ENCODE data around the gene TBC1D16. TPM values are rescaled to one million over a fixed set of nuclear protein-coding genes. Genes with fewer than 3 reads are reported as not detected.

TBC1D16 gene
- total RNA-seq, 3 donors from 2014 or later (not counting 1 experiment from before 2014, with no cell fraction given), result 0.49 to 1.00 (median 0.65) TPM

DNA sequence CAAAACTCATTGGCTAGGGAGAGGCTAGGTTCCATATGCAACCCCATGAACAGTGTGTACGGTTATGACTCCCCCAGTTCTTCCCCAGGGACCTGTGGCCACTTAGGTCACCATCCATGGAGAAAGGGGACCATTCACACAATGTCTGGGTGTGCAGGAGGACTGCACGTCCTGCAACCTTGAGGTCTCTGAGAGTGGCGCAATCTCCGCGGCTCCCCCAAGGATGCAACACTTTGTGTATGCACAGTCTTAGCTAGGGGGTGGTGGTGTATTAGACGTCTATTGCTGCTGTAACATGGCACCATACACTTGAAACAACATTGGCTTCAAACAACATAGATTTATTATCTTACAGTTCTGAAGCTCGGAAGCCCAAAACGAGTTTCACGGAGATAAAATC is 130.8 kb downstream of the TBC1D16 start:
- Histone ChIP-seq H3K27me3 (ENCODE audit: control insufficient read depth, insufficient read depth, low read length) (no peaks in the 10 kb centered on the region), H3K9me3 (ENCODE audit: control insufficient read depth, insufficient read depth, low read length) (no peaks in the 10 kb centered on the region), H3K4me1 (ENCODE audit: control insufficient read depth, insufficient read depth, low read length) (no peaks in the 10 kb centered on the region), H3K36me3 (ENCODE audit: control insufficient read depth, insufficient read depth, low read length) (no peaks in the 10 kb centered on the region), H3K4me3 (ENCODE audit: low read length) (no peak overlapping the region), H3K27ac (ENCODE audit: low read length) (no peak overlapping the region)
- Mint-ChIP-seq H3K9me3 (no peaks in the 10 kb centered on the region), H3K27me3 (ENCODE audit: low read depth in 2 of 2) (peaks cover 3 to 15% of the 10 kb centered on the region in 2 donors), H3K4me3 (no peak overlapping the region), H3K4me1 (no peaks in the 10 kb centered on the region), H3K27ac (no peak overlapping the region), H3K36me3 (no peaks in the 10 kb centered on the region)
- TF ChIP-seq, protein P1, sequence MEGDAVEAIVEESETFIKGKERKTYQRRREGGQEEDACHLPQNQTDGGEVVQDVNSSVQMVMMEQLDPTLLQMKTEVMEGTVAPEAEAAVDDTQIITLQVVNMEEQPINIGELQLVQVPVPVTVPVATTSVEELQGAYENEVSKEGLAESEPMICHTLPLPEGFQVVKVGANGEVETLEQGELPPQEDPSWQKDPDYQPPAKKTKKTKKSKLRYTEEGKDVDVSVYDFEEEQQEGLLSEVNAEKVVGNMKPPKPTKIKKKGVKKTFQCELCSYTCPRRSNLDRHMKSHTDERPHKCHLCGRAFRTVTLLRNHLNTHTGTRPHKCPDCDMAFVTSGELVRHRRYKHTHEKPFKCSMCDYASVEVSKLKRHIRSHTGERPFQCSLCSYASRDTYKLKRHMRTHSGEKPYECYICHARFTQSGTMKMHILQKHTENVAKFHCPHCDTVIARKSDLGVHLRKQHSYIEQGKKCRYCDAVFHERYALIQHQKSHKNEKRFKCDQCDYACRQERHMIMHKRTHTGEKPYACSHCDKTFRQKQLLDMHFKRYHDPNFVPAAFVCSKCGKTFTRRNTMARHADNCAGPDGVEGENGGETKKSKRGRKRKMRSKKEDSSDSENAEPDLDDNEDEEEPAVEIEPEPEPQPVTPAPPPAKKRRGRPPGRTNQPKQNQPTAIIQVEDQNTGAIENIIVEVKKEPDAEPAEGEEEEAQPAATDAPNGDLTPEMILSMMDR (IDR thresholded peaks at IDR 0.05), result no peak
- DNase-seq (no peak), ATAC-seq (peak in 1 of 3 donors; percentile 39)
- intact Hi-C loops (cut with micrococcal nuclease), result no loop called here
- WGBS (ENCODE audit: insufficient coverage), result 80% methylated on average over 8 of the region's 9 CpGs

DNA sequence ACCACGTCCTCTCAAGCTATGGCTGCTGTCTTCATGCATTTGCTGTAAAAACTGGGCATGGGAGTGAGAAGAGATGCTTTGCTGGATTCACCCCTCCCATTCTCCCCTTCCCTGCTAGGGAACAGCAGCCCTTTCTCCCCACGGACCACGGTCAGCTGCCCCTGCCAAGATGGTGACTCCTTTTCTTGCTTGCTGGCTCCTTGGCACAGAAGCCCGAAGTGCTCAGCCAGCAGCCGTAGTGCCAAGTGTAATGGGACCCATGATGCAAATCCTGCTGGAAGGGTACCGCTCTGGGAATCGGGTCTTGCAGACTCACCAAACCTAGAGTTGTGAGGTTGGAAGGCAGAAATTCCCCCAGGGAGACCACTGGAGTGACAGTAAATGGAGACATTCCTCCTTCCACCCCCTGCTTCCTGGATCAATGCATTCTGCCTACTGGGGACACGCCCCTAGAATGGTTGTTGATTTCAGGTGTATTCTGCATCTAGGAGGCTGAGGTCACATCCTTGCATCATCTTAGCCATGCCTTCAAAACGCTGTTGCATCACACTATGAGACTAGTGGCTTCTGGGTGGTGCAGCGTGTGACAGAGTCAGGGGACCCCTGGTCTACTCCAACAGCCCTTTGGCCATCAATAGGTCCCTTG is 133.4 kb downstream of the TBC1D16 start:
- Mint-ChIP-seq H3K4me1 (no peaks in the 10 kb centered on the region), H3K27me3 (ENCODE audit: low read depth in 2 of 2) (peaks cover 17 to 20% of the 10 kb centered on the region in 2 donors), H3K36me3 (no peaks in the 10 kb centered on the region), H3K4me3 (no peak overlapping the region), H3K9me3 (no peaks in the 10 kb centered on the region), H3K27ac (no peak overlapping the region)
- no peaks in the 10 kb centered on the region for H3K4me1 ChIP-seq (ENCODE audit: control insufficient read depth, insufficient read depth, low read length)
- no peaks in the 10 kb centered on the region for H3K36me3 ChIP-seq (ENCODE audit: control insufficient read depth, insufficient read depth, low read length)
- TF ChIP-seq, protein P1 (IDR thresholded peaks at IDR 0.05), result no peak
- H3K9me3 ChIP-seq (ENCODE audit: control insufficient read depth, insufficient read depth, low read length), result no peaks in the 10 kb centered on the region
- DNase-seq (no peak), ATAC-seq (no peak)
- no peaks in the 10 kb centered on the region for H3K27me3 ChIP-seq (ENCODE audit: control insufficient read depth, insufficient read depth, low read length)
- 88% methylated on average over 10 of the region's 10 CpGs for WGBS (ENCODE audit: insufficient coverage)
- H3K27ac ChIP-seq (ENCODE audit: low read length), result no peak overlapping the region
- intact Hi-C loops (cut with micrococcal nuclease), result no loop called here
- no peak overlapping the region for H3K4me3 ChIP-seq (ENCODE audit: low read length)

DNA sequence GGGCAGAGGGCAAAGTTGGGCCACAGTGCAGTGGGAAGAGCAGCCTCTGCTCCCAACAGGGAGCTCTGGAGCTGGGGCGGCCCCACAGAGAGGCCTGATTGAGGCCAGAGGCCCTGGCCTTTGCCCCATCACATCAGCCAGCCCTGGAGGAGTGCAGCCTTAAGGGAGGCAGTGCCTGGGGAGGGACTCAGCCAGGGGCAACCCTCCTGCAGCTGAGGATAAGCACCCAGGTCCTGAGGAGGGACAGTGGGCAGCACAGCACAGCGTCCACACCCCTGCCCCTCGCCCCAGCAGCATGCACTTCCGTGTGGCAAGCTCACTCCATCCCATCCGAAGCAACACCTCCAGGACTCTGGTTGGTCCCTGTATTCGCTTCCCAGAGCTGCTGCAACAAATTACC is 134.5 kb downstream of the TBC1D16 start:
- peaks cover 17 to 23% of the 10 kb centered on the region in 2 donors for H3K27me3 Mint-ChIP-seq (ENCODE audit: low read depth in 2 of 2)
- no peak for ATAC-seq
- WGBS (ENCODE audit: insufficient coverage), result 84% methylated on average over 6 of the region's 6 CpGs

More for the DNA sequence above, 134.5 kb downstream of the TBC1D16 start:
- no peak overlapping the region for H3K4me3 ChIP-seq (ENCODE audit: low read length)
- Mint-ChIP-seq H3K4me1 (no peaks in the 10 kb centered on the region), H3K27ac (no peak overlapping the region), H3K36me3 (no peaks in the 10 kb centered on the region), H3K9me3 (no peaks in the 10 kb centered on the region), H3K4me3 (no peak overlapping the region)
- intact Hi-C loops (cut with micrococcal nuclease), result no loop called here
- no peaks in the 10 kb centered on the region for H3K36me3 ChIP-seq (ENCODE audit: control insufficient read depth, insufficient read depth, low read length)
- H3K4me1 ChIP-seq (ENCODE audit: control insufficient read depth, insufficient read depth, low read length), result no peaks in the 10 kb centered on the region
- DNase-seq, result no peak
- H3K27me3 ChIP-seq (ENCODE audit: control insufficient read depth, insufficient read depth, low read length), result peaks cover 3% of the 10 kb centered on the region
- no peaks in the 10 kb centered on the region for H3K9me3 ChIP-seq (ENCODE audit: control insufficient read depth, insufficient read depth, low read length)
- no peak overlapping the region for H3K27ac ChIP-seq (ENCODE audit: low read length)
- TF ChIP-seq, protein P1 (IDR thresholded peaks at IDR 0.05), result no peak
